K562 (cell line): ENCODE data around the gene PBX1. TPM values are rescaled to one million over a fixed set of nuclear protein-coding genes. Genes with fewer than 3 reads are reported as not detected.

Source experiments
- ATAC-seq: fragments of 200-7000 bp; cut with Tn5 transposase; 3 replicates; pipeline ENCODE4 v1.9.1; 2020; ENCODE audit warnings: moderate library complexity
- BruUV-seq: library from RNA; stranded (reverse); fragments of 400-500 nt; replicated peaks from 2 replicates; lab custom pipeline; 2021; lab: Mats Ljungman, UMichigan
- CTCF ChIA-PET: fragments of 300-600 bp; formaldehyde crosslinking; extraction: SDS; loops from one replicate; lab custom pipeline; 2021; ENCODE audit warnings: low intra/inter-chr PET ratio; lab: Yijun Ruan, JAX
- POLR2A ChIA-PET: fragments of 300-600, 350-650 bp; sonication (Branson Sonifier 250); formaldehyde crosslinking; extraction: SDS; loops from one replicate; lab custom pipeline; 2021; ENCODE audit warnings: antibody characterized with exemption, inconsistent platforms; lab: Yijun Ruan, JAX
- DNase-seq, 4 experiments: peaks; one replicate each; pipeline versions ENCODE4 v3.0.0 to v3.0.0-alpha.2; 2011 to 2018; ENCODE audit warnings: low spot score in 3 of 4, mixed read lengths in 3 of 4; ENCODE audit errors: extremely low read depth in 1 of 4
- FAIRE-seq: peaks from 2 replicates; lab custom pipeline; 2011; peaks lifted over from hg19 to GRCh38; lab: Jason Lieb, UNC
- H2AFZ ChIP-seq: 2 replicates; pipeline ENCODE4 v1.6.0; 2011; ENCODE audit warnings: low read depth, low read length, control low read depth, inconsistent platforms
- H3K27ac ChIP-seq: fragments of 200-600 bp; 3 replicates; pipeline ENCODE4 v1.8.0; 2011; ENCODE audit warnings: low read depth, mild to moderate bottlenecking, control low read depth, inconsistent platforms, low read length, moderate library complexity, mixed read lengths; ENCODE audit errors: extremely low read depth
- H3K27me3 ChIP-seq, 2 experiments: fragments of 300-600 bp in 1 of 2; 2 replicates in 1 of 2; 3 replicates in 1 of 2; pipeline versions ENCODE4 v1.6.0 to v1.8.0; 2011; ENCODE audit warnings: inconsistent platforms in 2 of 2, low read length in 2 of 2, mild to moderate bottlenecking in 1 of 2, mixed read lengths in 1 of 2, moderate library complexity in 1 of 2; ENCODE audit not compliant: control insufficient read depth in 2 of 2, insufficient read depth in 2 of 2
- H3K36me3 ChIP-seq: fragments of 300-600 bp; 3 replicates; pipeline ENCODE4 v1.8.0; 2011; ENCODE audit warnings: mild to moderate bottlenecking, low read length, inconsistent platforms; ENCODE audit not compliant: control insufficient read depth, insufficient read depth
- H3K4me1 ChIP-seq, 2 experiments: fragments of 200-600 bp in 1 of 2; replicated peaks in 1 of 2; 2 replicates in 1 of 2; 3 replicates in 1 of 2; pipeline versions ENCODE4 v1.5.1 to v1.8.0; 2011; ENCODE audit warnings: inconsistent platforms in 2 of 2, low read length in 2 of 2, mild to moderate bottlenecking in 1 of 2, mixed read lengths in 1 of 2, moderate library complexity in 1 of 2; ENCODE audit not compliant: control insufficient read depth in 2 of 2, insufficient read depth in 2 of 2
- H3K4me2 ChIP-seq: 2 replicates; pipeline ENCODE4 v1.6.1; 2011; ENCODE audit warnings: low read length, control low read depth, inconsistent platforms, mixed read lengths; ENCODE audit not compliant: insufficient read depth
- H3K4me3 ChIP-seq: fragments of 200-600 bp; sonication (generic), shearing (Covaris generic); 2 replicates; pipeline ENCODE4 v1.5.1; 2016; ENCODE audit warnings: control low read depth, inconsistent platforms
- H3K79me2 ChIP-seq: fragments of 200-600 bp; 3 replicates; pipeline ENCODE4 v1.8.0; 2011; ENCODE audit warnings: low read length, inconsistent platforms; ENCODE audit not compliant: control insufficient read depth, insufficient read depth
- H3K9ac ChIP-seq, 2 experiments: 2 replicates each; pipeline versions ENCODE4 v1.6.0 to v1.6.1; 2011; ENCODE audit warnings: low read depth in 2 of 2, low read length in 2 of 2, control low read depth in 1 of 2, inconsistent platforms in 1 of 2, mild to moderate bottlenecking in 1 of 2, mixed read lengths in 1 of 2; ENCODE audit not compliant: insufficient read depth in 1 of 2
- H3K9me1 ChIP-seq: one replicate; pipeline ENCODE4 v1.6.0; 2011; ENCODE audit warnings: inconsistent platforms, mild to moderate bottlenecking, low read length, moderate library complexity; ENCODE audit not compliant: control insufficient read depth, insufficient read depth
- H3K9me3 ChIP-seq: replicated peaks from 2 replicates; pipeline ENCODE4 v1.5.1; 2011; ENCODE audit warnings: low read depth, low read length, inconsistent platforms; ENCODE audit not compliant: control insufficient read depth, insufficient read depth
- H4K20me1 ChIP-seq: replicated peaks from 2 replicates; pipeline ENCODE4 v1.6.1; 2011; ENCODE audit warnings: low read length, inconsistent platforms, mixed read lengths; ENCODE audit not compliant: control insufficient read depth, insufficient read depth
- ARID3A ChIP-seq: IDR thresholded peaks from 2 replicates; pipeline ENCODE4 v1.6.1; 2012; ENCODE audit warnings: low read depth, low read length, improper control_type of control experiment, borderline replicate concordance
- BDP1 ChIP-seq: IDR thresholded peaks from 3 replicates; pipeline ENCODE4 v1.6.1; 2011; ENCODE audit not compliant: insufficient read length, insufficient read depth
- FOXA1 ChIP-seq: fragments of 450-650 bp; IDR thresholded peaks from 2 replicates; pipeline ENCODE4 v1.6.1; 2016; ENCODE audit warnings: mild to moderate bottlenecking, borderline replicate concordance
- MLX ChIP-seq, 2 experiments: fragments of 450-650 bp in 1 of 2; sonication (generic) in 1 of 2; formaldehyde crosslinking; conservative IDR thresholded peaks; 2 replicates each; pipeline versions ENCODE4 v1.4.0 to v1.8.1; 2020 to 2022; ENCODE audit warnings: mild to moderate bottlenecking in 1 of 2, missing genetic modification reagents in 1 of 2
- MTA2 ChIP-seq: fragments of 450-650 bp; IDR thresholded peaks from 2 replicates; pipeline ENCODE4 v1.6.1; 2016; ENCODE audit warnings: low read depth
- PHTF2 ChIP-seq: fragments of 250-450 bp; sonication (Bioruptor Pico); IDR thresholded peaks from 2 replicates; pipeline ENCODE4 v1.5.0; 2021; ENCODE audit warnings: mild to moderate bottlenecking
- SMAD3 ChIP-seq: fragments of 450-650 bp; formaldehyde crosslinking; conservative IDR thresholded peaks from 2 replicates; pipeline ENCODE4 v1.4.0; 2020; ENCODE audit warnings: mild to moderate bottlenecking
- SMARCA4 ChIP-seq: fragments of 450-650 bp; IDR thresholded peaks from 2 replicates; pipeline ENCODE4 v1.6.1; 2016
- TAF9B ChIP-seq: fragments of 450-650 bp; IDR thresholded peaks from 2 replicates; pipeline ENCODE4 v1.6.1; 2018; ENCODE audit warnings: mild to moderate bottlenecking; ENCODE audit not compliant: partially characterized antibody
- TAL1 ChIP-seq: fragments of 450-650 bp; IDR thresholded peaks from 2 replicates; pipeline ENCODE4 v1.6.1; 2016; ENCODE audit warnings: mild to moderate bottlenecking
- TFE3 ChIP-seq: fragments of 450-650 bp; formaldehyde crosslinking; IDR thresholded peaks from 2 replicates; pipeline ENCODE4 v1.4.0; 2020; ENCODE audit warnings: mild to moderate bottlenecking, mixed read lengths
- ZBTB26 ChIP-seq: fragments of 450-650 bp; formaldehyde crosslinking; IDR thresholded peaks from 2 replicates; pipeline ENCODE4 v1.4.0; 2022; ENCODE audit warnings: missing genetic modification characterization
- ZBTB7A ChIP-seq: IDR thresholded peaks from 2 replicates; pipeline ENCODE4 v1.6.1; 2011; ENCODE audit warnings: low read depth, mild to moderate bottlenecking, low read length, moderate library complexity, borderline replicate concordance; ENCODE audit not compliant: control insufficient read depth
- ZNF121 ChIP-seq: sonication (generic); formaldehyde crosslinking; conservative IDR thresholded peaks from 2 replicates; pipeline ENCODE4 v1.8.0; 2022; ENCODE audit warnings: missing genetic modification reagents
- ZNF23 ChIP-seq: fragments of 250-450 bp; sonication (Bioruptor Pico); IDR thresholded peaks from 2 replicates; pipeline ENCODE4 v1.4.0; 2020; ENCODE audit warnings: mild to moderate bottlenecking
- ZNF263 ChIP-seq: sonication (generic); formaldehyde crosslinking; IDR thresholded peaks from 2 replicates; pipeline ENCODE4 v1.8.0; 2022; ENCODE audit warnings: mild to moderate bottlenecking, missing genetic modification reagents, borderline replicate concordance
- ZNF282 ChIP-seq: sonication (generic); formaldehyde crosslinking; IDR thresholded peaks from 2 replicates; pipeline ENCODE4 v1.8.1; 2023; ENCODE audit warnings: missing genetic modification reagents
- WGBS: fragments of 100-300 bp; shearing (Covaris generic); methylation state at CpG from one replicate; pipeline ENCODE4 v1.1.6; 2016; ENCODE audit warnings: low coverage, mixed read lengths; ENCODE audit not compliant: insufficient coverage; ENCODE audit errors: missing lambda C conversion rate; 5-methylcytosine and 5-hydroxymethylcytosine counted together
- in situ Hi-C: fragments of 300-500 bp; cut with MboI; formaldehyde crosslinking; loops from 4 replicates; pipeline ENCODE4 v1.15.0; 2018; ENCODE audit warnings: inconsistent platforms, mixed read lengths
- intact Hi-C: fragments of 100-400 bp; cut with micrococcal nuclease; formaldehyde crosslinking; loops from 2 replicates; pipeline ENCODE4 v1.14.2; 2022
- polyA plus RNA-seq, 8 experiments: library from polyadenylated mRNA; depleted of rRNA in 4 of 8; stranded (reverse) in 5 of 8; unstranded in 3 of 8; fragments of >200 nt; fragmentation: Nextera tagmentation in 2 of 8; fragmentation: Illumina TruSeq in 1 of 8; extraction: Ambion mirVana in 2 of 8; extraction: Trizol in 1 of 8; gene quantifications; 2 replicates each; pipeline versions ENCODE4 v1.2.1 to v1.2.3, GENCODE V29; 2011 to 2014; ENCODE audit warnings: inconsistent platforms in 1 of 8, missing spikeins in 1 of 8
- total RNA-seq, 7 experiments: library from RNA; depleted of rRNA in 6 of 7; stranded (reverse); fragments of >200 nt in 6 of 7; fragmentation: Illumina TruSeq in 2 of 7; extraction: Trizol in 2 of 7; gene quantifications; 2 replicates each; pipeline versions ENCODE4 v1.2.1 to v1.2.3, GENCODE V29; 2011 to 2021; ENCODE audit warnings: low replicate concordance in 1 of 7

Gene PBX1
- total and polyA plus RNA-seq, 9 of the 15 experiments (the other 6 are each of a cell fraction or from before 2014, with no cell fraction given): 0.03 to 0.62 (median 0.17) TPM

- TF ChIP-seq ARID3A (no peak), TAF9B (no peak)
Observed at GRCh38 chr1:164583196-164583595, 24.2 kb downstream of the PBX1 start (continued).

- no peaks in the 10 kb centered on the region for H3K9me3 ChIP-seq
- ChIA-PET POLR2A (no interaction called here), CTCF (no interaction called here)
- no peak for ATAC-seq
- no peaks in the 10 kb centered on the region for H3K79me2 ChIP-seq
- no peak overlapping the region for H3K4me3 ChIP-seq
- H3K9me1 ChIP-seq: no peaks in the 10 kb centered on the region
- DNase-seq: no peak
- H3K9ac ChIP-seq: no peak overlapping the region
- H3K27me3 ChIP-seq: peaks cover 3 to 9% of the 10 kb centered on the region in 2 experiments; a peak in 1 of 5 replicates
- no peak overlapping the region for H3K27ac ChIP-seq
- BruUV-seq: no TSS peak
- H2AFZ ChIP-seq: no peak overlapping the region
- no peaks in the 10 kb centered on the region for H4K20me1 ChIP-seq
- intact Hi-C loops (no loop called here), in situ Hi-C loops (no loop called here)
- H3K36me3 ChIP-seq: no peaks in the 10 kb centered on the region
- no peak overlapping the region for H3K4me2 ChIP-seq
- no peak for FAIRE-seq
- no peaks in the 10 kb centered on the region for H3K4me1 ChIP-seq
- WGBS: 0% methylated on average over 5 of the region's 5 CpGs
- TF ChIP-seq ZNF263 (CRISPR knock-in tag): no peak
- TF ChIP-seq ZNF23: no peak
- no peak for TF ChIP-seq FOXA1
- no peak for TF ChIP-seq TAL1
- no peak for TF ChIP-seq ZNF282 (CRISPR knock-in tag)
- TF ChIP-seq PHTF2 (CRISPR knock-in tag): no peak
- no peak for TF ChIP-seq ZBTB7A
- no peak for TF ChIP-seq TFE3
- TF ChIP-seq BDP1: no peak
- TF ChIP-seq MLX (CRISPR knock-in tag; conservative IDR thresholded peaks at IDR 0.05): no peak
- no peak for TF ChIP-seq ZBTB26 (CRISPR knock-in tag)
- TF ChIP-seq ZNF121 (CRISPR knock-in tag): no peak
- TF ChIP-seq SMARCA4: no peak
- no peak for TF ChIP-seq MTA2
- no peak for TF ChIP-seq SMAD3
Observed at GRCh38 chr1:164583835-164584539, 25.0 kb downstream of the PBX1 start.
